ENCODE data around the gene IQCM. TPM values are rescaled to one million over a fixed set of nuclear protein-coding genes. Genes with fewer than 3 reads are reported as not detected.

The IQCM gene
- polyA plus RNA-seq, 2 of the 4 experiments (the other 2 are of a cell fraction) = 0.05 TPM; not detected in 1

- no peaks in the 10 kb centered on the region for H3K9me3 ChIP-seq
- FAIRE-seq = no peak
- H3K4me3 ChIP-seq = no peak overlapping the region
- H3K27ac ChIP-seq = no peak overlapping the region
- 0% methylated on average over 1 of the region's 1 CpG for WGBS (ENCODE audit: missing lambda C conversion rate)
- no peak for ATAC-seq
- ChIA-PET POLR2A (no interaction called here), CTCF (no interaction called here)
- no peaks in the 10 kb centered on the region for H3K4me1 ChIP-seq
- no peak overlapping the region for H3K4me2 ChIP-seq
- TF ChIP-seq RNF2 (IDR thresholded peaks at IDR 0.05; ENCODE audit: borderline replicate concordance, low read depth) = no peak
- TF ChIP-seq ZSCAN20 (CRISPR knock-in tag; IDR thresholded peaks at IDR 0.05) = no peak
- TF ChIP-seq KDM1A (IDR thresholded peaks at IDR 0.05; ENCODE audit: low read depth) = no peak
- TF ChIP-seq CBX2 (IDR thresholded peaks at IDR 0.05; ENCODE audit: borderline replicate concordance, low read depth) = no peak
- no peak for TF ChIP-seq MYC (IDR thresholded peaks at IDR 0.05; ENCODE audit: borderline replicate concordance, low read length)
- no peak for TF ChIP-seq RCOR1 (IDR thresholded peaks at IDR 0.05; ENCODE audit: low read depth, low read length)
- TF ChIP-seq HEYL (CRISPR knock-in tag; IDR thresholded peaks at IDR 0.05) = no peak
- DNase-seq (ENCODE audit: low read depth in 1 of 2, low spot score in 1 of 2) = no peak
Observed at GRCh38 chr4:149707862-149708261, 107.8 kb downstream of the IQCM start.

DNA sequence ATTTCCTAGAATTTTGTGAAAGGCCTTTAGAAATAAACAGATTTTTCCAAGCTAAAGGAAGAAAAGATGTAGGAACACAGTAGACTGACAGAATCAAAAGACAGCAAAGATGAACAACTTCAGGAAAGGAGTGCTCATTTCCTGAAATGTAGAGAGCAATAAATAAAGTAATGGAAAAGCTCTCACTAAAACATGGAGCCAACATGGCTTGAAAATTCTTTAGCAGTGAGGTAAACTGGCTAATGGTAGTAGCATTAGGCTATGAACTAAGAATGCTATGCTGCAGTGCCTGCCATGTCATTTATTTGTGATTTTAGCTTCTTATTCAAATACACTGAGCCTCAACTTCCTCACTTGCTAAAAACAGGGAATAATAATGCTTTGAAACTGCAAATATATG is 108.7 kb downstream of the IQCM start:
- no peak for FAIRE-seq
- ATAC-seq = no peak
- POLR2A ChIA-PET = no interaction called here
- CTCF ChIA-PET = no interaction called here
- Histone ChIP-seq H3K9me3 (no peaks in the 10 kb centered on the region), H3K4me2 (no peak overlapping the region), H3K27ac (no peak overlapping the region), H3K4me3 (no peak overlapping the region), H3K4me1 (no peaks in the 10 kb centered on the region)
- DNase-seq (ENCODE audit: low read depth in 1 of 2, low spot score in 1 of 2) = no peak
- no peak for TF ChIP-seq RNF2 (IDR thresholded peaks at IDR 0.05; ENCODE audit: borderline replicate concordance, low read depth)
- no peak for TF ChIP-seq HOXB13 (CRISPR knock-in tag; IDR thresholded peaks at IDR 0.05; ENCODE audit: low read depth)
- TF ChIP-seq MAZ (IDR thresholded peaks at IDR 0.05; ENCODE audit: borderline replicate concordance, low read depth, low read length) = no peak
- no peak for TF ChIP-seq EHMT2 (IDR thresholded peaks at IDR 0.05; ENCODE audit: low read depth)

- ChIA-PET POLR2A (no interaction called here), CTCF (no interaction called here)
- no peak for FAIRE-seq
- TF ChIP-seq, protein P1, sequence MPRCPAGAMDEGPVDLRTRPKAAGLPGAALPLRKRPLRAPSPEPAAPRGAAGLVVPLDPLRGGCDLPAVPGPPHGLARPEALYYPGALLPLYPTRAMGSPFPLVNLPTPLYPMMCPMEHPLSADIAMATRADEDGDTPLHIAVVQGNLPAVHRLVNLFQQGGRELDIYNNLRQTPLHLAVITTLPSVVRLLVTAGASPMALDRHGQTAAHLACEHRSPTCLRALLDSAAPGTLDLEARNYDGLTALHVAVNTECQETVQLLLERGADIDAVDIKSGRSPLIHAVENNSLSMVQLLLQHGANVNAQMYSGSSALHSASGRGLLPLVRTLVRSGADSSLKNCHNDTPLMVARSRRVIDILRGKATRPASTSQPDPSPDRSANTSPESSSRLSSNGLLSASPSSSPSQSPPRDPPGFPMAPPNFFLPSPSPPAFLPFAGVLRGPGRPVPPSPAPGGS (IDR thresholded peaks at IDR 0.05) = no peak
- TF ChIP-seq HOXA7 (CRISPR knock-in tag; IDR thresholded peaks at IDR 0.05) (no peak), ZNF302 (CRISPR knock-in tag; IDR thresholded peaks at IDR 0.05) (no peak), JUN (IDR thresholded peaks at IDR 0.05) (no peak), EHMT2 (IDR thresholded peaks at IDR 0.05; ENCODE audit: low read depth) (no peak), NFE2L2 (conservative IDR thresholded peaks at IDR 0.05; ENCODE audit: low read length) (no peak), CEBPB (IDR thresholded peaks at IDR 0.05) (no peak), BHLHE40 (IDR thresholded peaks at IDR 0.05; ENCODE audit: low read depth, low read length) (no peak), PBX3 (IDR thresholded peaks at IDR 0.05) (no peak), HOXB5 (CRISPR knock-in tag; IDR thresholded peaks at IDR 0.05) (no peak), RCOR1 (IDR thresholded peaks at IDR 0.05; ENCODE audit: low read depth, low read length) (no peak), MAFK (IDR thresholded peaks at IDR 0.05; ENCODE audit: partially characterized antibody) (no peak), FOXS1 (CRISPR knock-in tag; IDR thresholded peaks at IDR 0.05) (no peak), CBX2 (IDR thresholded peaks at IDR 0.05; ENCODE audit: borderline replicate concordance, low read depth) (no peak), RARB (CRISPR knock-in tag; IDR thresholded peaks at IDR 0.05) (no peak)
- TF ChIP-seq, protein P2, sequence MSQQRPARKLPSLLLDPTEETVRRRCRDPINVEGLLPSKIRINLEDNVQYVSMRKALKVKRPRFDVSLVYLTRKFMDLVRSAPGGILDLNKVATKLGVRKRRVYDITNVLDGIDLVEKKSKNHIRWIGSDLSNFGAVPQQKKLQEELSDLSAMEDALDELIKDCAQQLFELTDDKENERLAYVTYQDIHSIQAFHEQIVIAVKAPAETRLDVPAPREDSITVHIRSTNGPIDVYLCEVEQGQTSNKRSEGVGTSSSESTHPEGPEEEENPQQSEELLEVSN (IDR thresholded peaks at IDR 0.05; ENCODE audit: borderline replicate concordance, low read depth) = no peak
- TF ChIP-seq, protein P3, sequence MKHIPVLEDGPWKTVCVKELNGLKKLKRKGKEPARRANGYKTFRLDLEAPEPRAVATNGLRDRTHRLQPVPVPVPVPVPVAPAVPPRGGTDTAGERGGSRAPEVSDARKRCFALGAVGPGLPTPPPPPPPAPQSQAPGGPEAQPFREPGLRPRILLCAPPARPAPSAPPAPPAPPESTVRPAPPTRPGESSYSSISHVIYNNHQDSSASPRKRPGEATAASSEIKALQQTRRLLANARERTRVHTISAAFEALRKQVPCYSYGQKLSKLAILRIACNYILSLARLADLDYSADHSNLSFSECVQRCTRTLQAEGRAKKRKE (CRISPR knock-in tag; IDR thresholded peaks at IDR 0.05; ENCODE audit: low read depth) = no peak
- TF ChIP-seq, protein P4, sequence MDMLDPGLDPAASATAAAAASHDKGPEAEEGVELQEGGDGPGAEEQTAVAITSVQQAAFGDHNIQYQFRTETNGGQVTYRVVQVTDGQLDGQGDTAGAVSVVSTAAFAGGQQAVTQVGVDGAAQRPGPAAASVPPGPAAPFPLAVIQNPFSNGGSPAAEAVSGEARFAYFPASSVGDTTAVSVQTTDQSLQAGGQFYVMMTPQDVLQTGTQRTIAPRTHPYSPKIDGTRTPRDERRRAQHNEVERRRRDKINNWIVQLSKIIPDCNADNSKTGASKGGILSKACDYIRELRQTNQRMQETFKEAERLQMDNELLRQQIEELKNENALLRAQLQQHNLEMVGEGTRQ (IDR thresholded peaks at IDR 0.05) = no peak
- no peak for ATAC-seq
- WGBS (ENCODE audit: missing lambda C conversion rate) = 43% methylated on average over 2 of the region's 2 CpGs
- H3K9me3 ChIP-seq = no peaks in the 10 kb centered on the region
- H3K4me1 ChIP-seq = no peaks in the 10 kb centered on the region
- DNase-seq (ENCODE audit: low read depth in 1 of 2, low spot score in 1 of 2) = no peak
- H3K4me2 ChIP-seq = no peak overlapping the region
- no peak overlapping the region for H3K27ac ChIP-seq
- no peak overlapping the region for H3K4me3 ChIP-seq
Observed at GRCh38 chr4:149702414-149703293, 113.0 kb downstream of the IQCM start.

Measured in A549 (cell line).